SK-N-SH treated with all-trans-retinoic acid at 6 μM for 48 hours (cell line): ENCODE data around the gene RPEL1.
A peak's percentile ranks its signal among the peaks of the same experiment; 100 is the strongest.
"Not testable (repeated sequence)": the region's sequence is repeated elsewhere in the genome, so short reads cannot be mapped to it uniquely, and the experiment has no call there.

Source experiments
- ATAC-seq: fragments of 200-7000 bp; cut with Tn5 transposase; 3 replicates; pipeline ENCODE4 v1.9.1; 2020; ENCODE audit warnings: mild to moderate bottlenecking, moderate library complexity
- ARNTL ChIP-seq: fragments of 450-650 bp; formaldehyde crosslinking; IDR thresholded peaks from 2 replicates; pipeline ENCODE4 v1.5.0; 2020; ENCODE audit warnings: low read depth, mild to moderate bottlenecking, moderate library complexity, borderline replicate concordance
- BACH2 ChIP-seq: fragments of 250-450 bp; sonication (Bioruptor Pico); IDR thresholded peaks from 2 replicates; pipeline ENCODE4 v1.9.0; 2021; ENCODE audit warnings: mild to moderate bottlenecking, borderline replicate concordance
- CREB5 ChIP-seq: fragments of 250-450 bp; sonication (Bioruptor Pico); IDR thresholded peaks from 2 replicates; pipeline ENCODE4 v1.5.1; 2020; ENCODE audit warnings: low read depth, mild to moderate bottlenecking, moderate library complexity
- CSDC2 ChIP-seq: fragments of 250-450 bp; sonication (Bioruptor Pico); IDR thresholded peaks from 2 replicates; pipeline ENCODE4 v1.5.0; 2020; ENCODE audit warnings: mild to moderate bottlenecking, moderate library complexity
- GLIS3 ChIP-seq: fragments of 250-450 bp; sonication (Bioruptor Pico); IDR thresholded peaks from 2 replicates; pipeline ENCODE4 v1.5.0; 2020; ENCODE audit warnings: mild to moderate bottlenecking, moderate library complexity
- ISL1 ChIP-seq: fragments of 250-450 bp; sonication (Bioruptor Pico); IDR thresholded peaks from 2 replicates; pipeline ENCODE4 v2.1.2; 2022; ENCODE audit warnings: mild to moderate bottlenecking, moderate library complexity
- OSR1 ChIP-seq: fragments of 250-450 bp; sonication (Bioruptor Pico); IDR thresholded peaks from 2 replicates; pipeline ENCODE4 v1.8.0; 2022; ENCODE audit warnings: moderate library complexity, mild to moderate bottlenecking, inconsistent platforms
- PATZ1 ChIP-seq: fragments of 250-450 bp; sonication (Bioruptor Pico); IDR thresholded peaks from 2 replicates; pipeline ENCODE4 v1.8.0; 2020; ENCODE audit warnings: mild to moderate bottlenecking, moderate library complexity, borderline replicate concordance
- PPARA ChIP-seq: fragments of 250-450 bp; sonication (Bioruptor Pico); IDR thresholded peaks from 2 replicates; pipeline ENCODE4 v1.5.0; 2020; ENCODE audit warnings: mild to moderate bottlenecking, borderline replicate concordance
- SNAI2 ChIP-seq: fragments of 250-450 bp; sonication (Bioruptor Pico); IDR thresholded peaks from 2 replicates; pipeline ENCODE4 v1.5.0; 2020; ENCODE audit warnings: mild to moderate bottlenecking, moderate library complexity
- TCF4 ChIP-seq: fragments of 250-450 bp; sonication (Bioruptor Pico); IDR thresholded peaks from 2 replicates; pipeline ENCODE4 v1.8.0; 2021; ENCODE audit warnings: mild to moderate bottlenecking, moderate library complexity, borderline replicate concordance
- TOX ChIP-seq: fragments of 250-450 bp; sonication (Bioruptor Pico); IDR thresholded peaks from 2 replicates; pipeline ENCODE4 v1.8.0; 2021; ENCODE audit warnings: mild to moderate bottlenecking, moderate library complexity, borderline replicate concordance
- ZC3H10 ChIP-seq: fragments of 250-450 bp; sonication (Bioruptor Pico); IDR thresholded peaks from 2 replicates; pipeline ENCODE4 v1.5.1; 2021; ENCODE audit warnings: mild to moderate bottlenecking, moderate library complexity
- ZFP3 ChIP-seq: fragments of 250-450 bp; sonication (Bioruptor Pico); IDR thresholded peaks from 2 replicates; pipeline ENCODE4 v1.5.0; 2020; ENCODE audit warnings: mild to moderate bottlenecking, moderate library complexity
- TF ChIP-seq, protein P1 (sequence below): fragments of 250-450 bp; sonication (Bioruptor Pico); IDR thresholded peaks from 2 replicates; pipeline ENCODE4 v1.5.0; 2020; ENCODE audit warnings: mild to moderate bottlenecking, moderate library complexity
- TF ChIP-seq, protein P2 (sequence below): fragments of 250-450 bp; sonication (Bioruptor Pico); IDR thresholded peaks from 2 replicates; pipeline ENCODE4 v1.8.0; 2021; ENCODE audit warnings: low read depth, mild to moderate bottlenecking, moderate library complexity, borderline replicate concordance
- TF ChIP-seq, protein P3 (sequence below): fragments of 250-450 bp; sonication (Bioruptor Pico); IDR thresholded peaks from 2 replicates; pipeline ENCODE4 v1.5.1; 2021; ENCODE audit warnings: mild to moderate bottlenecking, moderate library complexity

RPEL1 gene

DNA sequence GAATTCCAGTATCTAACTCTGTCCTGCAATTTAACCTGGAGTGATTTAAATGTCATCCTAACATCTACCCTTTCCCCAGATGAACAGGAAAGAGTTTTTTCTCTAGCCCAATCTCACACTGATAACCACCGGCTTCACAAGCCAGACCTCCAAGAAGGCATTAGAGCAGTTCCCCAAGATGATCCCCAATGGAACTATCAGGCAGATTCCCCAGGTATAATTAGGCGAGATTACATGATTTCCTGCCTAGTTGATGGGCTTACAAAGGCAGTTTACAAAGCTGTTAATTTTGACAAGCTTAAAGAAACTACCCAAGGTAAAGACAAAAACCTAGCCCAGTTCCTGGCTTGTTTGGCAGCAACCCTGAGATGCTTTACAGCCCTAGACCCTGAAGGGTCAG is 38.5 kb upstream of the RPEL1 start (continued):
- TF ChIP-seq, protein P1, sequence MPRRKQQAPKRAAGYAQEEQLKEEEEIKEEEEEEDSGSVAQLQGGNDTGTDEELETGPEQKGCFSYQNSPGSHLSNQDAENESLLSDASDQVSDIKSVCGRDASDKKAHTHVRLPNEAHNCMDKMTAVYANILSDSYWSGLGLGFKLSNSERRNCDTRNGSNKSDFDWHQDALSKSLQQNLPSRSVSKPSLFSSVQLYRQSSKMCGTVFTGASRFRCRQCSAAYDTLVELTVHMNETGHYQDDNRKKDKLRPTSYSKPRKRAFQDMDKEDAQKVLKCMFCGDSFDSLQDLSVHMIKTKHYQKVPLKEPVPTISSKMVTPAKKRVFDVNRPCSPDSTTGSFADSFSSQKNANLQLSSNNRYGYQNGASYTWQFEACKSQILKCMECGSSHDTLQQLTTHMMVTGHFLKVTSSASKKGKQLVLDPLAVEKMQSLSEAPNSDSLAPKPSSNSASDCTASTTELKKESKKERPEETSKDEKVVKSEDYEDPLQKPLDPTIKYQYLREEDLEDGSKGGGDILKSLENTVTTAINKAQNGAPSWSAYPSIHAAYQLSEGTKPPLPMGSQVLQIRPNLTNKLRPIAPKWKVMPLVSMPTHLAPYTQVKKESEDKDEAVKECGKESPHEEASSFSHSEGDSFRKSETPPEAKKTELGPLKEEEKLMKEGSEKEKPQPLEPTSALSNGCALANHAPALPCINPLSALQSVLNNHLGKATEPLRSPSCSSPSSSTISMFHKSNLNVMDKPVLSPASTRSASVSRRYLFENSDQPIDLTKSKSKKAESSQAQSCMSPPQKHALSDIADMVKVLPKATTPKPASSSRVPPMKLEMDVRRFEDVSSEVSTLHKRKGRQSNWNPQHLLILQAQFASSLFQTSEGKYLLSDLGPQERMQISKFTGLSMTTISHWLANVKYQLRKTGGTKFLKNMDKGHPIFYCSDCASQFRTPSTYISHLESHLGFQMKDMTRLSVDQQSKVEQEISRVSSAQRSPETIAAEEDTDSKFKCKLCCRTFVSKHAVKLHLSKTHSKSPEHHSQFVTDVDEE (CRISPR knock-in tag), result no peak
- TF ChIP-seq, all 23 proteins: peak for 0

- not testable (repeated sequence) for ATAC-seq
These were observed 38.0 kb upstream of the RPEL1 start for GRCh38 chr10:103207643-103208042.

- ATAC-seq, result not testable (repeated sequence)
These were observed 35.4 kb upstream of the RPEL1 start for GRCh38 chr10:103210262-103210661.

- TF ChIP-seq TOX (CRISPR knock-in tag) (no peak), SNAI2 (CRISPR knock-in tag) (no peak), OSR1 (CRISPR knock-in tag) (no peak), ARNTL (CRISPR knock-in tag) (no peak), GLIS3 (no peak), TCF4 (CRISPR knock-in tag) (no peak)
- no peak for ATAC-seq
These were observed 30.1 kb upstream of the RPEL1 start for GRCh38 chr10:103215601-103216000.

DNA sequence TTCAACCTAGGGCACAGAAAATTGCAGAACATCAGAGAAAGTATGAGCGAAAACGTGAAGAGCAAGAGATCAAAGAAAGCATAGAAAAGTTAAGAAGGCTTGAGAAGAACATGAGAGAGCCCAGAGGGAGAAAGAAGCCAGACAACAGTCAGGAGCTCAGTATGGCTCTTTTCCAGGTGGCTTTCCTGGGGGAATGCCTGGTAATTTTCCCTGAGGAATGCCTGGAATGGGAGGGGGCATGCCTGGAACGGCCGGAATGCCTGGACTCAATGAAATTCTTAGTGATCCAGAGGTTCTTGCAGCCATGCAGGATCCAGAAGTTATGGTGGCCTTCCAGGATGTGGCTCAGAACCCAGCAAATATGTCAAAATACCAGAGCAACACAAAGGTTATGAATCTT is 29.3 kb upstream of the RPEL1 start:
- ATAC-seq, result not testable (repeated sequence)

DNA sequence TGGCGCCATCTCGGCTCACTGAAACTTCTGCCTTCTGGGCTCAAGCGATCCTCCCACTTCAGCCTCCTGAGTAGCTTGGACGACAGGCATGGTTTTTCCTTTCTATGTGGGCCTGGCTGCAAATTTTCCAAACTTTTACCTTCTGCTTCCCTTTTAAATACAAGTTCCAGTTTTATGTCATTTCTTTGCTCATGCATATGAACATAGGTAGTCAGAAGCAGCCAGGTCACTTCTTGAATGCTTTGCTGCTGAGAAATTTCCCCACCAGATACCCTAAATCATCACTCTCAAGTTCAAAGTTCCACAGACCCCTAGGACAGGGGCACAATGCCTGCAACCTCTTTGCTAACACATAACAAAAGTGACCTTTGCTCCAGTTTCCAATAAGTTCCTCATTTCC is 21.6 kb upstream of the RPEL1 start:
- TF ChIP-seq CREB5 (no peak), PATZ1 (CRISPR knock-in tag) (no peak), TCF4 (CRISPR knock-in tag) (no peak), PPARA (CRISPR knock-in tag) (no peak), TOX (CRISPR knock-in tag) (no peak), BACH2 (no peak), CSDC2 (CRISPR knock-in tag) (no peak), ZC3H10 (no peak), ZFP3 (CRISPR knock-in tag) (no peak), OSR1 (CRISPR knock-in tag) (no peak), GLIS3 (no peak)
- TF ChIP-seq, protein P1 (CRISPR knock-in tag), result no peak
- TF ChIP-seq, protein P2, sequence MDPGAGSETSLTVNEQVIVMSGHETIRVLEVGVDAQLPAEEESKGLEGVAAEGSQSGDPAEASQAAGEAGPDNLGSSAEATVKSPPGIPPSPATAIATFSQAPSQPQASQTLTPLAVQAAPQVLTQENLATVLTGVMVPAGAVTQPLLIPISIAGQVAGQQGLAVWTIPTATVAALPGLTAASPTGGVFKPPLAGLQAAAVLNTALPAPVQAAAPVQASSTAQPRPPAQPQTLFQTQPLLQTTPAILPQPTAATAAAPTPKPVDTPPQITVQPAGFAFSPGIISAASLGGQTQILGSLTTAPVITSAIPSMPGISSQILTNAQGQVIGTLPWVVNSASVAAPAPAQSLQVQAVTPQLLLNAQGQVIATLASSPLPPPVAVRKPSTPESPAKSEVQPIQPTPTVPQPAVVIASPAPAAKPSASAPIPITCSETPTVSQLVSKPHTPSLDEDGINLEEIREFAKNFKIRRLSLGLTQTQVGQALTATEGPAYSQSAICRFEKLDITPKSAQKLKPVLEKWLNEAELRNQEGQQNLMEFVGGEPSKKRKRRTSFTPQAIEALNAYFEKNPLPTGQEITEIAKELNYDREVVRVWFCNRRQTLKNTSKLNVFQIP (CRISPR knock-in tag), result no peak
- TF ChIP-seq, protein P3, sequence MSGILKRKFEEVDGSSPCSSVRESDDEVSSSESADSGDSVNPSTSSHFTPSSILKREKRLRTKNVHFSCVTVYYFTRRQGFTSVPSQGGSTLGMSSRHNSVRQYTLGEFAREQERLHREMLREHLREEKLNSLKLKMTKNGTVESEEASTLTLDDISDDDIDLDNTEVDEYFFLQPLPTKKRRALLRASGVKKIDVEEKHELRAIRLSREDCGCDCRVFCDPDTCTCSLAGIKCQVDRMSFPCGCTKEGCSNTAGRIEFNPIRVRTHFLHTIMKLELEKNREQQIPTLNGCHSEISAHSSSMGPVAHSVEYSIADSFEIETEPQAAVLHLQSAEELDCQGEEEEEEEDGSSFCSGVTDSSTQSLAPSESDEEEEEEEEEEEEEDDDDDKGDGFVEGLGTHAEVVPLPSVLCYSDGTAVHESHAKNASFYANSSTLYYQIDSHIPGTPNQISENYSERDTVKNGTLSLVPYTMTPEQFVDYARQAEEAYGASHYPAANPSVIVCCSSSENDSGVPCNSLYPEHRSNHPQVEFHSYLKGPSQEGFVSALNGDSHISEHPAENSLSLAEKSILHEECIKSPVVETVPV (CRISPR knock-in tag), result no peak
- no peak for ATAC-seq

More for the DNA sequence above, 29.3 kb upstream of the RPEL1 start:
- TF ChIP-seq ISL1 (CRISPR knock-in tag), result peak; percentile 58

- not testable (repeated sequence) for ATAC-seq
These were observed 21.0 kb upstream of the RPEL1 start for GRCh38 chr10:103224721-103225120.
